Vagina (tissue), 2 donors: ENCODE data around the gene SENP2.

ENCODE experiments used
- CTCF ChIP-seq, 3 experiments: fragments of 450-650 bp in 2 of 3; fragments of 200-600 bp in 1 of 3; sonication (generic) in 1 of 3; IDR thresholded peaks; one replicate each; pipeline ENCODE4 v1.5.1; 2017 to 2019; ENCODE audit warnings: antibody characterized with exemption in 3 of 3, mild to moderate bottlenecking in 2 of 3, moderate library complexity in 2 of 3
- POLR2A ChIP-seq, 2 donors: fragments of 450-650 bp; IDR thresholded peaks; one replicate each; pipeline ENCODE4 v1.6.1; 2017; ENCODE audit warnings: antibody characterized with exemption in 2 of 2, mild to moderate bottlenecking in 2 of 2, moderate library complexity in 2 of 2
- POLR2AphosphoS5 ChIP-seq, 2 donors: sonication (generic); formaldehyde crosslinking; IDR thresholded peaks; one replicate each; pipeline ENCODE4 v1.9.0; 2017; ENCODE audit warnings: antibody characterized with exemption in 2 of 2, mild to moderate bottlenecking in 2 of 2, low read depth in 1 of 2; ENCODE audit not compliant: insufficient read depth in 1 of 2

- TF ChIP-seq CTCF (IDR thresholded peaks at IDR 0.05) (no peak), POLR2AphosphoS5 (IDR thresholded peaks at IDR 0.05; ENCODE audit: insufficient read depth in 1 of 2, low read depth in 1 of 2) (no peak), POLR2A (IDR thresholded peaks at IDR 0.05) (no peak)
Observed at GRCh38 chr3:185657691-185658503, 71.8 kb downstream of the SENP2 start.
